Measurements from ENCODE around the gene GNAI1.

The GNAI1 gene

GRCh38 chr7:80213814-80214213 lies 79.2 kb downstream of the GNAI1 start:
- DNase-seq (ENCODE audit: low spot score), result no peak

GRCh38 chr7:80215734-80216133 lies 81.1 kb downstream of the GNAI1 start:
- DNase-seq (ENCODE audit: low spot score), result no peak

GRCh38 chr7:80216996-80217842 lies 82.6 kb downstream of the GNAI1 start:
- DNase-seq (ENCODE audit: low spot score), result no peak

- no peak for DNase-seq (ENCODE audit: low spot score)
Observed at GRCh38 chr7:80218723-80219122, 84.1 kb downstream of the GNAI1 start.

GRCh38 chr7:80220022-80220634 lies 85.5 kb downstream of the GNAI1 start:
- DNase-seq (ENCODE audit: low spot score), result no peak

- no peak for DNase-seq (ENCODE audit: low spot score)
Observed at GRCh38 chr7:80224415-80224814, 89.8 kb downstream of the GNAI1 start.

GRCh38 chr7:80225361-80225760 lies 90.7 kb downstream of the GNAI1 start:
- no peak for DNase-seq (ENCODE audit: low spot score)

GRCh38 chr7:80226629-80227028 lies 92.0 kb downstream of the GNAI1 start:
- no peak for DNase-seq (ENCODE audit: low spot score)

- DNase-seq (ENCODE audit: low spot score), result no peak
Observed at GRCh38 chr7:80230327-80230726, 95.7 kb downstream of the GNAI1 start.

- DNase-seq (ENCODE audit: low spot score), result no peak
Observed at GRCh38 chr7:80231707-80232106, 97.1 kb downstream of the GNAI1 start.

- DNase-seq (ENCODE audit: low spot score), result peak; percentile 1
Observed at GRCh38 chr7:80232979-80233724, 98.5 kb downstream of the GNAI1 start.

GRCh38 chr7:80235334-80235733 lies 100.7 kb downstream of the GNAI1 start:
- no peak for DNase-seq (ENCODE audit: low spot score)

- DNase-seq (ENCODE audit: low spot score), result no peak
Observed at GRCh38 chr7:80236681-80237080, 102.0 kb downstream of the GNAI1 start.

- no peak for DNase-seq (ENCODE audit: low spot score)
Observed at GRCh38 chr7:80240265-80241025, 105.8 kb downstream of the GNAI1 start.

GRCh38 chr7:80241671-80242070 lies 107.0 kb downstream of the GNAI1 start:
- DNase-seq (ENCODE audit: low spot score), result no peak

GRCh38 chr7:80243425-80243824 lies 108.8 kb downstream of the GNAI1 start:
- peak; percentile 3 for DNase-seq (ENCODE audit: low spot score)

GRCh38 chr7:80244206-80244916 lies 109.7 kb downstream of the GNAI1 start:
- DNase-seq (ENCODE audit: low spot score), result no peak

GRCh38 chr7:80247144-80247543 lies 112.5 kb downstream of the GNAI1 start:
- no peak for DNase-seq (ENCODE audit: low spot score)

- no peak for DNase-seq (ENCODE audit: low spot score)
Observed at GRCh38 chr7:80247891-80248290, 113.3 kb downstream of the GNAI1 start.

GRCh38 chr7:80249184-80249583 lies 114.6 kb downstream of the GNAI1 start:
- no peak for DNase-seq (ENCODE audit: low spot score)

- no peak for DNase-seq (ENCODE audit: low spot score)
Observed at GRCh38 chr7:80249619-80250295, 115.1 kb downstream of the GNAI1 start.
